ENCODE data around the gene TMEM43.
A peak's percentile ranks its signal among the peaks of the same experiment; 100 is the strongest.

Gene TMEM43

GRCh38 chr3:14177580-14178246 is 52.9 kb downstream of the TMEM43 start:
- no peak for DNase-seq (ENCODE audit: low read depth in 2 of 2)

GRCh38 chr3:14178247-14179113 is 53.6 kb downstream of the TMEM43 start, which contains the start of the genes LSM3 and XPC:
TSS of gene LSM3 (plus strand) at chr3:14178817. CDS start at chr3:14178861, 44 bp downstream.
TSS of gene XPC (minus strand) at chr3:14178601. CDS start at chr3:14178568, 33 bp downstream.
- peak; percentile 91 to 94 for DNase-seq (ENCODE audit: low read depth in 2 of 2)

GRCh38 chr3:14179114-14179465 is 54.2 kb downstream of the TMEM43 start:
- no peak for DNase-seq (ENCODE audit: low read depth in 2 of 2)

DNA sequence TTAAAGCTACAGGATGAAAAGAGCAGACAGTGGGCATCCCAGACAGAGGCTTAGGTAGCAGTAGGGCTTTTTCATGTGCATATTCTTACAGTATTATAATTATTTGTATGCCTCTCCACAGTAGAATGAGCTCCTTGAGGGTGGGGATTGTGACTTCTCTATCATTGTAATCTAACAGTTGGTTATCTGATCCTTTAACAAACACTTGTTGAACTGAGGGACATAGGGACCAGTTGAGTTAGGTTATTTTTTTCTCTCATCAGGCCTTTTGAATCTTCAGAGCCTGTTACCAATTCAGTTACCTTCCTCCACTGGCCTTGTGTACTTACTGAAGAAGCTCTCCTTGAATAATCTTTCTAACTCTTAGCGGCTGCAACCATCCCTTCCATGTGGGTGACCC is 54.9 kb downstream of the TMEM43 start:
- no peak for DNase-seq (ENCODE audit: low read depth in 2 of 2)

- no peak for DNase-seq (ENCODE audit: low read depth in 2 of 2)
Observed at GRCh38 chr3:14181253-14181652, 56.4 kb downstream of the TMEM43 start.

DNA sequence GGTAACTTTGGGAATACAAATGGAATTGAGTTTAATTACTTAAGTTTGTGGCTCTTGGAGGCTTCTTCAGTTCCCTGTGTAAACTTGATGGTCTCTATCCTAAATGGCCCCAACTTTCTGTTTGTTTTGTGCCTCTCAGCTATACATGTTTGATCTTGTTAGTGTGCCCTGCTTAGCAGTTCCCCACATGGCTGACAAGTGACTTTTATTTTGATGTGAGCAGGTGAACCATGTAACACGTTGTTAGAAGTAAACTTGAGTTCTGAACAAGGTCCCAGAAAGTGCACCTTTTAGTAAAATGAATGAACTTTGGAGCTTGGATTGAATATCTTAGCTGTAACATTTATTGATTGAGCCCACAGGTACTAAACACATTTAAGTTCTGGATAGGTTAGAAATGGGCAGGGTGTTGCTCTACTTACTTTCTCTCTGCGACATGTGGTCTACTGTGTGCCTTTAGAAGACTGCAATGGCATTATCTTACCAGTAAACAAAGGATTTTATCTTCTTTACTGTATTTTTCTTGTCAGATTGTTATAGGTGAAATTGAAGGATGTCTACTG is 58.2 kb downstream of the TMEM43 start:
- DNase-seq (ENCODE audit: low read depth in 2 of 2) = no peak

DNA sequence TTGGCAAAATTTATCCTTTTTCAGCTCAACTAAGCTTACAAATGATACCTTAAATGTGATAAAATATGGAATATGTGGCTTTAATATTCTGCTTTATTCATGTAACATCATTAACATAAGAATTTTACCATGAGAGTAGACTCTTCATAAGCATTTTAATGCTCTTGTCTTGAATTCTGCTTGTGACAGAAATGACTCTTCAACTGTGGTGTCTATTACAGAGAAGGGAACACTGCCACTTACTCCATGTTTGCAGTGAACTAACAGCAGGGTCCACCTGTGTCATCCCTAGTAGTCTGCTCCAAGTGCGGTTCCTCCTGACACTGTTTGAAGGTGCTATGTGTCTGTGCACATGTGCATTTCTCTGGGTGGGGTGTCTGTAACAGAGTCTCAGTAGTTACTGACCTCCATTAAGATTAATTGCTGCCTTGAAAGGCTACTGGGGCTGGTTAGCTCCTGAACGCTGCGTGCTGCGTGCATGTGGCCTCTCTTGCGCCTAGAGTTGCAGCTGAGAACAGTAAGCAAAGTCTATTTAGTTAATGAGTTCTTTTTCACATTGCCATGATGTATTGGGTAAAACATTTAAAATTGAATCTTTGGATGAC is 62.1 kb downstream of the TMEM43 start:
- DNase-seq (ENCODE audit: low read depth in 2 of 2) = no peak

GRCh38 chr3:14188041-14188754 is 63.3 kb downstream of the TMEM43 start:
- DNase-seq (ENCODE audit: low read depth in 2 of 2) = no peak
